ELR (cell line): ENCODE data around the gene ELOVL3.

Experiments
- DNase-seq: peaks from one replicate; pipeline ENCODE4 v3.0.0-alpha.2; 2015; ENCODE audit warnings: low read depth

The ELOVL3 gene

GRCh38 chr10:102227050-102227449 is 951 bp downstream of the ELOVL3 start:
- peak; percentile 54 for DNase-seq

- peak; percentile 83 for DNase-seq
Measured at GRCh38 chr10:102229810-102230263, 3.7 kb downstream of the ELOVL3 start.

DNA sequence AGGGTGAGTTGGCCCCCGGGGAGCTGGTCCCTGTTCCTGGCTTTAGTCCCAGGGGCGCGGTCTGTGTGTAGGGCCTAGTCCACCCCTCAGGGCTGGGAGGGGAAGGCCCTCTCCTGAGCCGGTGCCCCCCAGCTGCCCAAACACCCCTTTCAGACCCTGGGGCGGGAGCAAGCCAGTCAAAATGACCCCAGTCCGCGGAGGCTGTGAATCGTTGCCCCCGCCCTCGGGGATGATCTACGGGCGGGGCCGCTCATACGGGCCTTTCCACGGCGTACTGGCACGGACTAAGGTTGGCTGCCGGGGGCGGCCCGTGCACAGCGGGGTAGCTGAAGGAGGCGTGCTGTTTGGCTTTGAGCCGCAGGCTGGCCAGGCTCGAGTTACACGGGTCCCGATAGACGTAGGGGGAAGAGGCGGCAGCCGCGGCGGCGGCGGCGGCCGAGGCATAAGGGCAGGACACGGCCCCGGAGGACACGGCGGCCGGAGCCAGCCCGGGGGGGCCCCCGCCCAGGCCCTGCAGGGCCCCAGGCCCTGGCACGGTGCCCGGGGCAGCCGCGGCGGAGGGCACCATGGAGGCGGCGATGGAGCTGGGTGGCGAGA is 4.3 kb downstream of the ELOVL3 start:
- peak; percentile 78 for DNase-seq

DNA sequence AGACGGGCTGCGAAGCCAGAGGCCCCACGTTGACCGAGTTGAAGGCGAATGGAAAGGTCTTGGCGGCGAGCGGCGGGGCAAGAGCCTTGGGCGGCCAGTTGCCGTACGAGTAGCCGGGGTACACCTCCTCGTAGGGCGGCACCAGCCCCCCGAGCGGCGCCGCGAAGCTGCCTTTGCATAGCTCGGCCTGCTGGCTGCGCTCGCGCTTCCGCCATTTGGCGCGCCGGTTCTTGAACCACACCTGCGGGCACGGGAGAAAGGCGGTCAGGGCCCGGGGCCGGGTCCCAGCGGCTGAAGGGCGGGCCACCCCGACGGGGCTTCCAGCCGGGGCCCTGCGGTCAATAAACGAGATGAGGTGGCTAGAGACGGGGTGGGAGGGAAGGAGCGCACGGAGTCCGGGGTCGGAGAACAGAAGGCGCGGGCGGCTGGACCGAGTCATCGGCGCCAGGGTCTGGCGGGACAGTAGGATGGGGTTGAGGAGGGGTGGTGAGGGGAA is 4.8 kb downstream of the ELOVL3 start:
- DNase-seq: peak; percentile 34

DNA sequence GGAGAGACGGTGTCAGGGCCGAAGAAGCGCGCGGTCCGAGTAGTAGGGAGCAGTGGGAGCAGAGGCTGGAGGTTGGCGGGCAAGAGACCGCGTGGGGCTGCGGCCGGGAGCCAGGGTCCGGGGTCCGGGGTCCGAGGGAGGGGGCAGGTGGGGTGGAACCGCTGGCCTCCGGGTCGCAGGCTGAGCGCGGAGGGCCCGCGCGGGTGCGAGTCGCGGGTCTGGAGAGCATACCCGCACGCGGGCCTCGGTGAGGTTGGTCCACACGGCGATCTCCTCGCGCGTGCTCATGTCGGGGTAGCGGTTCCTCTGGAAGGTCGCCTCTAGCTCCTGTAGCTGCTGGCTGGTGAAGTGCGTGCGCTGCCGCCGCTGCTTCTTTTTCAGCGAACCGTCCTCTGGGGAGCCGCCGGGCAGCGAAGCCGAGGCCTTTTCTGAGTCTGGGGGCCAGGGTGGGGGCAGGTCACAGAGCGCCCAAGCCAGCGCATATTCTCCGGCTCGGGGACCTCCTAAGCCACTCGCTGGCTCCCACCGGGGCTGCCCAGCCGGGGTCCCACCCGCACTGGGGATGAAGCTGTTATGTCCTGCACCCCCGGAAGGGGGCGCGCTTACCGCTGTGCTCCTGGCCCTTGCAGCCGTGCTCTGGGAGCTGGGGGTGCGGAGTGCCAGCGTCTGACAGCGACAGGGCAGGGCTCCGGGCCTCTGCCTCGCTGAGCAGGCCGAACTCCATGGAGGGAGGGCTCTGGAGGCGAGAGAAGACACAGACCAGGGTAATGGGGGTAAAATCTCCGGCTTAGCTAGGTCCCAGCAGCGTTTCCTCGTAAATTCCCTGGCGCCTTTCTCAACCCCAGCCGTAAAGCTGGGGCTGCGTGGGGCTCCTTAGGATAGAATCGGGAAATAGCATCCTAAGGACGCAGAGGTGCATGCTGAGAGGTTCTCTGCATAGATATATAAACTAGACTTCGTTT is 5.5 kb downstream of the ELOVL3 start:
- peak; percentile 45 for DNase-seq

DNA sequence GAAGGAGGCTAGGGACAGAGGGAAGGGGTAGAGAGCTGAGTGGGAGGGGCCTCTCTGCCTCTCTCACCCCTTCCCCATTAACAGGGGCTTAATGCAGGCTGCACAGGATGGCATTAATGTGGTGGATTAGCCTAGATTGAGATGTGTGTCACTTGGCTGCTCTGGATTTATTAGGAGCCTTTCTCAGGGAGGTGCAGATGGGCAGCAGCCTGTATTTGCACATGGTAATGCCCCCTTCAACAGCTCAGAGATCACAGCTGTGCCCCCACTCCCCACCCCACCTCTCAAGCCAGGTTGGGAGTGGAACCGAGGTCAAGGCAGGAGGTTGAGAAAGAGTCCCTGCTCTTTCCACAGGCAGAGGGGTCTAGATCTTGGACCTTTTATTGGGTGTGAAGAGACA is 7.9 kb downstream of the ELOVL3 start:
- DNase-seq: no peak

- no peak for DNase-seq
Measured at GRCh38 chr10:102234888-102235597, 8.9 kb downstream of the ELOVL3 start.

- DNase-seq: peak; percentile 65
Measured at GRCh38 chr10:102235598-102235920, 9.5 kb downstream of the ELOVL3 start.

- no peak for DNase-seq
Measured at GRCh38 chr10:102236006-102236405, 9.9 kb downstream of the ELOVL3 start.

GRCh38 chr10:102237711-102238252 is 11.7 kb downstream of the ELOVL3 start:
- DNase-seq: no peak

- DNase-seq: peak; percentile 34
Measured at GRCh38 chr10:102240467-102241031, 14.4 kb downstream of the ELOVL3 start.

GRCh38 chr10:102241032-102241443 is 14.9 kb downstream of the ELOVL3 start:
- DNase-seq: no peak

GRCh38 chr10:102241444-102242117 is 15.5 kb downstream of the ELOVL3 start, which contains the start of gene PITX3:
TSS of gene PITX3 (minus strand) at chr10:102241512. CDS start at chr10:102232080, 9,432 bp downstream.
- peak; percentile 85 for DNase-seq

GRCh38 chr10:102242118-102242485 is 16.0 kb downstream of the ELOVL3 start:
- DNase-seq: no peak

- peak; percentile 94 for DNase-seq
Measured at GRCh38 chr10:102243309-102243708, 17.2 kb downstream of the ELOVL3 start.

GRCh38 chr10:102245082-102245931 is 19.2 kb downstream of the ELOVL3 start, which contains the start of gene GBF1:
TSS of gene GBF1 (plus strand) at chr10:102245532. CDS start at chr10:102258939, 13,407 bp downstream.
- DNase-seq: peak; percentile 100

DNA sequence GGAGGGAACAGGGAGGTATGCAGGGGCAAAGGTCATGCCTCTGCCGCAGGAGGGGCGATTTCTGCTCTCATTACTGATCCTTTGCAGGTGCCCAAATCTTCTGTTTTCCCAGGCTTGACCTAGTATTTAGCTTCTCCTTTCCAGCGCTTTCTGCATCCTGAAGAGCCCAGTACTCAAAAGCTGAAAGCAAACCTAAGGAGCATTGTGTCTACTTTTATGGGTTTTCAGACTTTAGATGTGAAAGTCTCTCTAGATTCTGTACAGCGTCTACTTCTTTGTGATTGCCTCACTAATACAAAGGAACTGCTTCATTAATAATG is 19.8 kb downstream of the ELOVL3 start:
- no peak for DNase-seq

DNA sequence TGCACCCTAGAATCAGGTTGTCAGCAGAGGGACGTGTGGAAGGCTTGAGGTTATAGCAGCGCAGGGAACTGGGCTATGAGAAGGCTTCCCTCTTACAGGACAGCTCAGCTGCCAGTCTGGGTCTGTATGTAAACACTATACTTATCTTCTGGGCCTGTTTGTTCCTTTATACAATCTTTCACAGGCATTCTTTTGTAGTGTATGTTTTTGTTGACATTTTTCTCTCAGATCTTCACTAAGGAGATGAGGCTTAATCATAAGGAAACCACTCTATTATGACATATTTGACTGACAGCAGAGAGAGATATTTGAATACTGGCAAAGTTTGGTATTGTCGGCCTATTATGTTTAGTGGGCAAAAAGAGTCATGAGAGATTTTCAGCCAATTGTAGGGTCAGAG is 20.2 kb downstream of the ELOVL3 start:
- peak; percentile 54 for DNase-seq

DNA sequence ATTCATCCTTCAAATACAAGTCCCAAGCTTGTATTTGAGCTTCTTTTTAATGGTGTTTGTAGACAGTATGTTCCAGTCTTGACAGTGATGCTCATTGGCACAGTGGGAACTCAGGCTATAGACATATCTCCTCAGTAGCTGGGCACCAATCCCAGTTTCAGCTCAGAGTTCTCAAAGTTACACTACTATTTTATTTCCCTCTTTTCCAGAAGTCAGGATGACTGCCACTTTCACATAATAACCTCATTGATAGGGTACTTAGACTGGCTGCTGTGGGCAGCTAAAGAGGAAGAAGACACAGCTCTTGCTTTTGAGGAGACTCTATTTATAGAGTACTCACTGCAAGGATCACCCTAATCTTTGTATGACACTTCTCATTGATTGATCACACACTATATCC is 21.6 kb downstream of the ELOVL3 start:
- no peak for DNase-seq

GRCh38 chr10:102252508-102252907 is 26.4 kb downstream of the ELOVL3 start:
- DNase-seq: peak; percentile 63
